Peyer's patch (tissue), 4 donors: ENCODE results near the gene NIT1. TPM values are rescaled to one million over a fixed set of nuclear protein-coding genes. Genes with fewer than 3 reads are reported as not detected.

Source experiments
- DNase-seq, 3 donors: peaks; one replicate each; pipeline ENCODE4 v3.0.0-alpha.2; 2017 to 2019
- H3K27ac ChIP-seq, 4 donors: fragments of 200-600 bp; sonication (generic); one replicate each; pipeline ENCODE4 v1.5.1; 2016 to 2019
- H3K27me3 ChIP-seq, 2 donors: fragments of 200-600 bp; sonication (generic); one replicate each; pipeline ENCODE4 v1.5.1; 2019
- H3K36me3 ChIP-seq, 3 donors: fragments of 200-600 bp; sonication (generic); one replicate each; pipeline ENCODE4 v1.5.1; 2016 to 2019
- H3K4me1 ChIP-seq, 4 donors: fragments of 200-600 bp; sonication (generic); one replicate each; pipeline ENCODE4 v1.5.1; 2016 to 2019
- H3K4me3 ChIP-seq, 4 donors: fragments of 200-600 bp; sonication (generic); 1 replicate in 3 of 4; 2 replicates in 1 of 4; pipeline ENCODE4 v1.5.1; 2016 to 2019; ENCODE audit warnings: mild to moderate bottlenecking in 1 of 4
- H3K9me3 ChIP-seq, 4 donors: fragments of 200-600 bp; sonication (generic); one replicate each; pipeline ENCODE4 v1.5.1; 2016 to 2019; ENCODE audit warnings: mild to moderate bottlenecking in 1 of 4
- CTCF ChIP-seq, 6 experiments: fragments of 450-650 bp in 4 of 6; fragments of 200-600 bp in 2 of 6; sonication (generic) in 1 of 6; IDR thresholded peaks; one replicate each; pipeline ENCODE4 v1.5.1; 2017 to 2019; ENCODE audit warnings: antibody characterized with exemption in 6 of 6, mild to moderate bottlenecking in 3 of 6, moderate library complexity in 1 of 6
- POLR2A ChIP-seq, 2 donors: fragments of 450-650 bp; IDR thresholded peaks; one replicate each; pipeline ENCODE4 v1.5.1; 2017; ENCODE audit warnings: antibody characterized with exemption in 2 of 2, mild to moderate bottlenecking in 2 of 2, moderate library complexity in 2 of 2
- total RNA-seq, 4 donors: library from RNA; depleted of rRNA; stranded (reverse); fragments of >200 nt; gene quantifications; one replicate each; pipeline ENCODE4 v1.1.0, GENCODE V29; 2016

Gene NIT1
- total RNA-seq, result 100 to 1,000 TPM in 3 of 4 donors, 10 to 100 TPM in 1; 54.5 to 148 (median 120) TPM

DNA sequence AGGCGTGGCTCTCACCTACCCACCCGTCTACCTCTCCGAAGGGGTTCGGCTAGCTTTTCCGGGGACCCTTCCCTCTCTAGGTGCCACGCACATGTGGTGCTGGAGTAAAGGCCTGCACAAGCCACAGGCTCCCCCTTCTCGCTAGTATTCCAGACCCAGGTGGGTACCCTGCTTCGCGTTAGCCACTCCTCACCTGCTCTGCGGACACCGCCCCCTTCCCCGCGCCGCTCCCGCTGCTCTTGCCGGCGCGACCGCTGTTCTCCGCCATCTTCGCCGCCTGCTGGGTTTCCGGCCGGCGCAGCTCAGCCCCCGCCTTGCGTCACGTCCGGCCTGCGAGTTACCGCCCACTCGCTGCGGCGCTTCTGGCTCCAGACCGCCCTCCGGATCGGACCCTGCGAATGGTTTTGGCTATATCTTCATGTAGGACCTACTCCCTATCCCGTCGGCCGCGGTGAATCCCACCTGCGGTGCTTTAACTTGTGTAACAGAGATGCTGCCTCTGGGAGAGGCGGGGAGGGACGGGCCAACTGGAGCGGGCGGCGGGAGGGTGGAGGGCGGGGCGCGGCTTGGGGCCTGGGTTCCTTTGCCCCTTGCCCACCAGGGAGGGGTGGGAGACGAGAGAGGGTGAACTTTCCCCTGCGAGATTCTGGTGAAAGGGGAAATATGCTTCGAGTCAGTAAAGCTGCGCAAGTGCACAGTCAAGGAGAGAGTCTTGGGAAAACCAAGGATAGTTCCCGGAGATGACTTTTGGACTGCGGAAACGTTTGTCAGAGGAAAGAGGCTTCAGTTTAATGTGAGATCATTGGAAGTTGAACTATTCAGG lies at the start of gene NIT1, which contains the start of gene PFDN2:
NIT1 (plus strand) TSS at position 347 of the 823 bp plus-strand sequence; CDS start at position 419, 72 bp downstream.
PFDN2 (minus strand) TSS at position 279 of the 823 bp plus-strand sequence; CDS start at position 268, 11 bp downstream.
- Histone ChIP-seq H3K4me3 (peak within 1 kb of the TSS; percentile 65 to 83 (median 81)), H3K27me3 (no peaks in the 10 kb centered on the region), H3K9me3 (no peaks in the 10 kb centered on the region), H3K36me3 (peaks cover 0 to 32% (median 0%) of the 10 kb centered on the region in 3 donors), H3K4me1 (peaks cover 11 to 55% (median 17%) of the 10 kb centered on the region in 4 donors), H3K27ac (peak within 1 kb of the TSS; percentile 89 to 97 (median 93))
- peak; percentile 82 to 93 (median 91) for DNase-seq
- TF ChIP-seq CTCF (IDR thresholded peaks at IDR 0.05) (peak in 1 of 6 experiments; percentile 6), POLR2A (IDR thresholded peaks at IDR 0.05) (peak; percentile 76 to 83)

GRCh38 chr1:161068306-161069234 lies 49.3 kb upstream of the NIT1 start:
- no peaks in the 10 kb centered on the region for H3K27me3 ChIP-seq
- peaks cover 0 to 19% (median 2%) of the 10 kb centered on the region in 4 donors for H3K4me1 ChIP-seq
- H3K27ac ChIP-seq, result peak overlapping the region; percentile 80 to 96 (median 88)
- no peaks in the 10 kb centered on the region for H3K36me3 ChIP-seq
- DNase-seq, result peak in 2 of 3 donors; percentile 94
- no peaks in the 10 kb centered on the region for H3K9me3 ChIP-seq
- peak overlapping the region; percentile 48 to 70 (median 58) for H3K4me3 ChIP-seq
- no peak for TF ChIP-seq POLR2A (IDR thresholded peaks at IDR 0.05)
- TF ChIP-seq CTCF (IDR thresholded peaks at IDR 0.05), result no peak

GRCh38 chr1:161069241-161069640 lies 48.7 kb upstream of the NIT1 start:
- Histone ChIP-seq H3K27ac (peak overlapping the region; percentile 80 to 96 (median 88)), H3K4me3 (peak overlapping the region; percentile 48 to 70 (median 58)), H3K9me3 (no peaks in the 10 kb centered on the region), H3K27me3 (no peaks in the 10 kb centered on the region), H3K36me3 (no peaks in the 10 kb centered on the region), H3K4me1 (peaks cover 0 to 19% (median 2%) of the 10 kb centered on the region in 4 donors)
- TF ChIP-seq POLR2A (IDR thresholded peaks at IDR 0.05), result no peak
- no peak for TF ChIP-seq CTCF (IDR thresholded peaks at IDR 0.05)
- DNase-seq, result peak in 1 of 3 donors; percentile 33

- TF ChIP-seq CTCF (IDR thresholded peaks at IDR 0.05) (no peak), POLR2A (IDR thresholded peaks at IDR 0.05) (no peak)
- Histone ChIP-seq H3K9me3 (no peaks in the 10 kb centered on the region), H3K4me1 (peaks cover 0 to 19% (median 2%) of the 10 kb centered on the region in 4 donors), H3K4me3 (peak within 1 kb of the TSS; percentile 48 to 70 (median 58)), H3K27me3 (no peaks in the 10 kb centered on the region), H3K27ac (peak within 1 kb of the TSS; percentile 80 to 96 (median 88)), H3K36me3 (no peaks in the 10 kb centered on the region)
- peak in 2 of 3 donors; percentile 95 for DNase-seq
Measured at GRCh38 chr1:161069731-161070270, 48.1 kb upstream of the NIT1 start, which contains the start of gene ARHGAP30. Gene ARHGAP30 (minus strand): TSS chr1:161069891. CDS start chr1:161069624, 267 bp downstream.

DNA sequence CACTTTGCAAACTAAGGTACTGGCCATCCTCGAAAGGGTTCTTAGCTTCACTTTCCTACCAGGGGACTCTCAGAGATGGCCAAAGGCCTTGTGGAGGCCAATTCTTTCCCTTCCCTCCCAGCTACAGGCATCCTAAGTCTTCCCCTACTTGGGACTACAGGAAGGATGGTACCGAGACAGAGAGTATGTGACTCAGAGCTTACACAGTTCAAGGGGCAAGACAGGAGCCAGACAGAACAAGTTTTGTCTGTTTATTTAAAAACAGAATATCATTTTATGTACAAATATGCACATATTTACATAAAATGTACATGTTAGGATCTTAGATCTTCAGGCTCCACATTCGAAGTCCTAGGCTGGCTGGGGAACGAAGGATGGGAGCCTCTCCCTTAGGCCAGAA lies 47.1 kb upstream of the NIT1 start:
- Histone ChIP-seq H3K27ac (peak overlapping the region in 1 of 4 donors; percentile 96), H3K4me3 (no peak overlapping the region), H3K9me3 (no peaks in the 10 kb centered on the region), H3K27me3 (no peaks in the 10 kb centered on the region), H3K4me1 (peaks cover 0 to 19% (median 2%) of the 10 kb centered on the region in 4 donors), H3K36me3 (no peaks in the 10 kb centered on the region)
- no peak for DNase-seq
- TF ChIP-seq POLR2A (IDR thresholded peaks at IDR 0.05), result no peak
- no peak for TF ChIP-seq CTCF (IDR thresholded peaks at IDR 0.05)
